NCI-H446 treated with DMSO at 0.1 percent for 48 hours (cell line): ENCODE measurements around the gene MRPS6.

ENCODE experiments used
- DNase-seq: peaks from one replicate; lab custom pipeline; 2025; lab: John Stamatoyannopoulos, UW

MRPS6 gene

GRCh38 chr21:34071683-34072082, 1.7 kb upstream of the MRPS6 start:
- DNase-seq: no peak

- DNase-seq: no peak
Observed at GRCh38 chr21:34072145-34073031, 990 bp upstream of the MRPS6 start.

- no peak for DNase-seq
Observed at GRCh38 chr21:34073749-34074282, 438 bp downstream of the MRPS6 start.

GRCh38 chr21:34074283-34075090, 1.1 kb downstream of the MRPS6 start:
- DNase-seq: no peak

- no peak for DNase-seq
Observed at GRCh38 chr21:34075091-34075425, 1.7 kb downstream of the MRPS6 start.

GRCh38 chr21:34075760-34076660, 2.6 kb downstream of the MRPS6 start:
- no peak for DNase-seq

DNA sequence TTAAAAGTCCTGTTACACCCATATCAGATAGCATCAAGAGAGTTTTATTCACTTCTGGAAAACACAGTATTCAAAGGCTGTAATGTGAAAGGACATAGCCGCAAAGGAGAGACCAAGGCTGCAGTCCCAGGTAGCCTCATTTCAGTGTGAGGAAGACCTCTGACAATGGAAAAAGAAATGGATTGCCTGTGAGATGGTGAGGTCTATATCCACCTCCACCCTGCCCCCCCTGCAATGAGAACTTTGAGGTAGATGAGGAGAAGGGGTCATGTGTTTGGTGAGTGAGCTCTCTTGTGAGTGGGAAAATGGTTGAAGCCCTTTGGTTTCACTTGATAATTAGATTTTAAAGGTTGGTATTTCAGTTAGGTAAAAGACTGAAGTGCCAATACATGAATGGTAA, 3.5 kb downstream of the MRPS6 start:
- DNase-seq: no peak

- no peak for DNase-seq
Observed at GRCh38 chr21:34077888-34078287, 4.5 kb downstream of the MRPS6 start.

DNA sequence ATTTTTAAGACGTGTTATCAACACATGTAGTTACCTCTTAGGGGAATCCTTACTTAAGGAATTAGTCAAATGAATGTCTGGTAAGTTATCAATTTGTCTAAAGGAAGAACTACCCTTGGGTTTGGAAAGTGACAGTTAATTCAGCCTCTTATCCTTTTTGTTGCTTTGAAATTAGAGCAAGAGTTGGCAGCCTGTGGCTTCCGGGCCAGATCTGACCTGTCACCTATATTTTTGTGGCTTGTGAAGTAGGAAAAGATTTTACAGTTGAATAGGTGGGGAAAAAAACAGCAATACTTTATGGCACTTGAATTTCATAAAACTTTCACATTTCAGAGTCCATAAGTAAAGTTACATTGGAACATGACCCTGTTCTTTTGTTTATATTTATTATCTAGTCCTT, 5.5 kb downstream of the MRPS6 start:
- no peak for DNase-seq

GRCh38 chr21:34080710-34081109, 7.3 kb downstream of the MRPS6 start:
- no peak for DNase-seq

DNA sequence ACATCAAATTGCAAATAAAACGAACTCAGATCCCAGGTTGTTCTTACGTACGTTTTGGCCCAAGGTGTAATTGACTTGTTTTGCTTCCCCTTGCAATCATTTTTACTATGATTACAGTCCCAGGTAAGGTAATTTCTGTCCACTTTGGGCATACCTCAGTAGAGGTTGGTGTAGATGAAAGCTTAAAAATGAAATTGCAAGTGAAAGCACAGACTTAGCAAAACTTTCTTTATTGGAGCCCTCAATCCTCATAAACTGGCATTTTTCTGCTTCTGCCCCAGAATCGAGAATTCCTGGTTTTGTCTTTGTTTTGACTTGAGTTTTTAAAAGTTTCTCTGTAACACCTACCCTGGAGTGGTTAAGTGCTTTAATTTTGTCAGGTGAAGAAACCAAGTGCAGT, 9.4 kb downstream of the MRPS6 start:
- no peak for DNase-seq

DNA sequence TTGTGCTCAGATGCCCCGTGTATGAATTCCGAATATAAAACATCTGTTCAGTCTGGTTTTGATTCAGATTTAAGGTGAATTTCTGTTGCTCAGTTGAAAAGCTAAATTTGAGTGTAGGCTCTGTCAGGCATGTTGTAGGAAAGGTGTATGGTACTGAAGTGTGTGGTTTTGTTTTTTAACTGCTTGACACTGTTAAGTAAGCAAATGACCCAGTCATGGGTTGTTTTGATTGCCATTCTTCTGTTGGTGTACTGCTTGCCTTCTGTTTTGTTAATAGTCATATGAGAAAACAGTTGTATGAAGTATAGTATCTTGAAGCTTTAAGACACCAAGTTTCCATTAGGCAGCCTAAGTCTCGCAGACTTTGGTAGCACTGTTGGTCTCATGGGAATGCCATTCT, 10.0 kb downstream of the MRPS6 start:
- no peak for DNase-seq

- DNase-seq: no peak
Observed at GRCh38 chr21:34085129-34085528, 11.8 kb downstream of the MRPS6 start.

DNA sequence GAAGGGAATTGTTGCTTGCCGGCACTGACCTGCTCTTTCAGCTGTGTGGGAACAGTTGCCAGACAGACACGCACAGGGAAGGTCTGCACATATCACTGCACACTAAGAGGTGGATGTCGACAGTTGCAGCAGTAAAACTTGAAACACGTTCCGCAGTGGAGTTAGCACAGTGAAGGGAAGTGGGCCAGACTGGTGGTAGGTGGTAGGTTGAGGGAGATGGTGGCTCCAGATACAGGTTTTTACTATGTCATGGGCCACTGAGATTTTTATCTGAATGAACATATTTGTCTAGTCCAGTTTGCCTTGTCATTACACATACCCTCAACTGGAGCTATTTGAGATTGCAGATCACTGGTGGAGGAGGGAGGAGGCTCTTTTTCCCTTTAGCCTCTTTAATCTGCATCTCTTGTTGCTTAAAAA, 13.5 kb downstream of the MRPS6 start:
- no peak for DNase-seq

GRCh38 chr21:34088752-34089151, 15.4 kb downstream of the MRPS6 start:
- no peak for DNase-seq

GRCh38 chr21:34091032-34091431, 17.7 kb downstream of the MRPS6 start:
- DNase-seq: no peak

DNA sequence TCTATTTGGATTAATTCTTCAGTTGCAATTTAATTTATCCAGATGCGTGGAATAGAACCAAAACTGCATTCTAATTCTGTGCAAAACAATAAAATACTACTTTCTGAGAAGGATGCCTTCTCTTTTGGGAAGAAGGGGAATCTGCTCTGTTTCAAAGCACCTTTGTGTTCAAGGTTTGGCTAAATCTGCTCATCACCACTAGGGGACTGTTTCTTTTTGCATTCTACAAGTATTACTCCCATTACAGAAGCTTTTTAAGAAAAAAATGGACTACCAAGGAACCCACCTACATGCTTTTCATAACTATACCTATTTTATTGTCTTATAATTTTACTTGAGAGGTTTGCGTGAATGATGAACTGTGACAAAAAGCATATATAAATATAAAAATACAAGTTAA, 18.2 kb downstream of the MRPS6 start:
- DNase-seq: no peak

DNA sequence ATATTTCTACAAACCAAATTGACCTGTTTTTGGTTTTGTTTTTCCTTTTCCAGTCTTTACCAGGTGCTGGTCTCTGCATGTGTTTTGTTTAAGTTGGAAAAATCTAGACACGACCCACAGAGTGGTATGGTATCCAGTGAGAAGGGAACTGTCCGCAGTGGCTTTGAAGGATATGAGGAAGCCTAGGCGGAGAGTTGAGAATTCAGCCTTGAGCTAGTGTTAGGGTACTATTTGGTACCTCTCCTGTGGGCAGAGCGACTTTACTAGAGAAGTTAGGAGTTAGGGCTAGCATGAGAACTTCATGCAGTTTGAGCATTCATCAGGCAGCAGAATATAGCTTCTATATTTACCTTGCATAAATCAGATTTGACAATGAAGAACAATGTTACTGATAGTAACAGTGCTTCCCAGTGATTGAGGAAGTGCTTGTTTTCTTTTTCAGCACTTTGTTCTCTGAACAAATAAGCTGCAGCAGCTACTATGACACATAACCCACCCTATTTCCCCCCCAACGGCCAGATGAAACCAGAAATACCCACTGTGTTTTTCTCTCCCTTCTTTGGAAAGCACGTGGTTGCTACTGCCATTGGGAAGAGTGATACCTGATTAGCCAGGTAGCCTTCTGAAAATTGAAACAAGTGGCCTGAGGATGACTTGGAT, 19.0 kb downstream of the MRPS6 start:
- no peak for DNase-seq

DNA sequence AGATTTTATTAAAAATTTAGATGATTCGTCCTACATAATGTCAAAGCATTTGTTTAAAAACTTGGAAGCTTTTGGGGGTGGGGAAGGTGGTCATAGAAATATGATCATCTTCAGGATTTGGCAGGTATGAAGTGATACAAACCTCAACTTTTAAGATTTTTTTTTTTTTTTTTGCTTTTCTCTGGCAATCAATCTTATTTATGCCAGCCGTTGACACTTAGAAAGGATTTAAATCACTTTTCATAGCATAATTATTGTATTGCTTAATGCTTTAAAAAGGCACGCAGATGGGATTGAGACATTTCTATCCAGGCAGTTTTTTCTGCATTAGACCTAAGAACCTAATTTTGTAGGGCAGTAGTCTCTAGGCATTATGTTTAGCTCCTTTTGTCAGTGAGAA, 19.7 kb downstream of the MRPS6 start:
- DNase-seq: no peak

DNA sequence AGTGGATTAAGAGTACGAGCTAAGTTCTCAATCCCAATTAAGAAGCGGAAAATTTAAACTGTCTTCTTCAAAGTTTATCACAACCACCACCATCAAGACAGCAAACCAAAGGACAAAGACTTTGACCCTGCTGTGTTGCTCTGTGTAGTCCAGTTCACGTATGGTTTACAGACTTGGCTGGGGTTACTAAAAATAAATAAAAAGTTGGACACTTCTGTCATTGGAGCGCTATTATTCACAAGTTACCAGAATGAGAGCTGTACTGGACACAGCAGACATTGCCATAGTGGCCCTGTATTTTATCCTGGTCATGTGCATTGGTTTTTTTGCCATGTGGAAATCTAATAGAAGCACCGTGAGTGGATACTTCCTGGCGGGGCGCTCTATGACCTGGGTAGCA, 21.6 kb downstream of the MRPS6 start:
- no peak for DNase-seq

GRCh38 chr21:34097442-34097841, 24.1 kb downstream of the MRPS6 start:
- DNase-seq: no peak

DNA sequence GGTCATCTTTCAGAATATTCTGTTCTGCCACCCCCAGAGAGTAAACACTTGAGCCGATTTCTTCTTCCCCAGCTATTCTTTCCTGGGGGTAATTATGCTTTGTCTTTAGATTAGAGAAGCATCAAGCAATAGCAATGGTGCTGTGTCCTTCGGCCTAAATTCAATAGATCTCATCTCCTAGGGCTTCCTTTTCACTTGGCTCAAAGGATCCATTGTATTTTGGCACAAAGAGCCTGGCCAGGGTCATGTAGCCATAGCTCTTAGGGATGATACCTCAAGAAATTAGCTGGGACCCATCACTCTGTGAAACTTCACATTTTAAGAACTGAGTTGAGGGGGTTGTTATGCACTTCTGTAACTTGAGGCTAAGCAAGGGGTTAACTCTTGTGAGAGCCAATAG, 27.0 kb downstream of the MRPS6 start:
- DNase-seq: no peak
